GM20000 (cell line): ENCODE measurements around the gene RBCK1.

Source experiments
- DNase-seq: peaks from one replicate; pipeline ENCODE4 v3.0.0; 2012; ENCODE audit warnings: low spot score
- TF ChIP-seq, protein P1 (sequence below): IDR thresholded peaks from 2 replicates; pipeline ENCODE4 v1.5.1; 2012; ENCODE audit warnings: mild to moderate bottlenecking, control low read depth; ENCODE audit errors: extremely low read depth, missing control alignments

The RBCK1 gene

DNA sequence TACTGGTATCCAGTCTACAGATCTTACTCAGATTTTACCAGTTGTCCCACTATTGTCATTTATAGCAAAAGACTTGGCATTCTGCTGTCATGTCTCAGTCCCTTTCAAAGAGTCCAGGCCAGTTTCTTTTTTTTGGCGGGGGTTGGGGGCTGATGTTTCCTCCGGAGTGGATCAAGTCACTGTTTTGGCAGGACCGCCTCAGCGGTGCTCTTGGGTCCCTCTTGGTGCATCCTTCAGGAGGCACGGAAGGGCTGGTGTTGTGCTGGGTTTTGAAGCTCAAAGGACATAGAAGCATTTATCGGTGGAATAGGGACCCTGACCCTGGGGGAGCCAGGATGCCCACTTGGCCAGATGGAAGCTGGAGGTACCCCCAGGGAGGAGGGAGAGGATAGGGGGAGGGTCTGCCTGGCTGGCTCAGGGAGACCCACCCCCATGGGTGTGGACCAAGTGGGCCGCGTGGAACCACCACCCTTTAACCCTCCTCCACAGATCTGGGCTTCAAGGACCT, 10.8 kb downstream of the RBCK1 start:
- TF ChIP-seq, protein P1, sequence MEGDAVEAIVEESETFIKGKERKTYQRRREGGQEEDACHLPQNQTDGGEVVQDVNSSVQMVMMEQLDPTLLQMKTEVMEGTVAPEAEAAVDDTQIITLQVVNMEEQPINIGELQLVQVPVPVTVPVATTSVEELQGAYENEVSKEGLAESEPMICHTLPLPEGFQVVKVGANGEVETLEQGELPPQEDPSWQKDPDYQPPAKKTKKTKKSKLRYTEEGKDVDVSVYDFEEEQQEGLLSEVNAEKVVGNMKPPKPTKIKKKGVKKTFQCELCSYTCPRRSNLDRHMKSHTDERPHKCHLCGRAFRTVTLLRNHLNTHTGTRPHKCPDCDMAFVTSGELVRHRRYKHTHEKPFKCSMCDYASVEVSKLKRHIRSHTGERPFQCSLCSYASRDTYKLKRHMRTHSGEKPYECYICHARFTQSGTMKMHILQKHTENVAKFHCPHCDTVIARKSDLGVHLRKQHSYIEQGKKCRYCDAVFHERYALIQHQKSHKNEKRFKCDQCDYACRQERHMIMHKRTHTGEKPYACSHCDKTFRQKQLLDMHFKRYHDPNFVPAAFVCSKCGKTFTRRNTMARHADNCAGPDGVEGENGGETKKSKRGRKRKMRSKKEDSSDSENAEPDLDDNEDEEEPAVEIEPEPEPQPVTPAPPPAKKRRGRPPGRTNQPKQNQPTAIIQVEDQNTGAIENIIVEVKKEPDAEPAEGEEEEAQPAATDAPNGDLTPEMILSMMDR = no peak
- no peak for DNase-seq

DNA sequence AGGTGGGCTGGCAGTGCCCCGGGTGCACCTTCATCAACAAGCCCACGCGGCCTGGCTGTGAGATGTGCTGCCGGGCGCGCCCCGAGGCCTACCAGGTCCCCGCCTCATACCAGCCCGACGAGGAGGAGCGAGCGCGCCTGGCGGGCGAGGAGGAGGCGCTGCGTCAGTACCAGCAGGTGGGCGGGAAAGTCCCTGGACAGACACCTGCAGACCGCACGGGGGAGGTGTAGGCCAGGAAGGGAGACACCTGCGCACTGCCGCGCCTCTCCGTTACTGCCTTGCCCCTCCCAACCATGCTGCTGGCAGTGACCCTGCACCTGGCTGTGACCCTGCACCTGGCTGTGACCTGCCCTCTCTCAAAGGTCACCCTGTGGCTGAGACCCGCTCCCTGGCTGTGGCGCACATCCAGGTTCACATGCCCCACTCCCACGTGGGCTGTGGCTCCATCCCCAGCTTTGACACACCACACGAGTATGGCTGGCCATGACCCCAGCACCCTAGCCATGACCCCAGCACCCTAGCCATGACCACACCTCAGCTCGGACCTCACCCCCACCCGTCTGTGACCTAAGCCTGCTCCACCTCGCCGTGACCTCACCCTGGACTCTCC, 11.6 kb downstream of the RBCK1 start:
- no peak for DNase-seq

DNA sequence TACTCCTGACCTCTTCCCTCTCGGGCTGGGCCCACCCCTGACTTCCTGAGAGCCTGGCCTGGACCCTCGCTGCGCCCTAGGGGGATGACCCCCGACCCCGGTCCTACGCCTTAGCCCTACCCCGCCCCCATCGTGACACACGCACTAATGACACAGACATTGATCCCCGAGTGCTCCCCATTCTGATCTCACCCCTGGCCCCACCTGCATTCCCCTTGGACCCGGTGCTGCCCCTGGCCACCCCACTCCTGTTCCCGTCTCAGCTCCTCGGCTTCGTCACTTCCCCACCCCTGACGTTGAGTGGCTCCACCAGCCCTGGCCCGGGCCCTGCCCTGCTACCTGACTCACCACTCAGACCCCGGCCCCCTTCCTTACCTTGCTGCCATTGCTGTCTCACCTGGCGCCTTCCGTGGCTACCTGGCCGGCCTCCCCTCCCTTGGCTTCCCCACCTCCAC, 12.1 kb downstream of the RBCK1 start:
- TF ChIP-seq, protein P1 = no peak
- DNase-seq = no peak

More for the DNA sequence above, 11.6 kb downstream of the RBCK1 start:
- TF ChIP-seq, protein P1 = no peak

DNA sequence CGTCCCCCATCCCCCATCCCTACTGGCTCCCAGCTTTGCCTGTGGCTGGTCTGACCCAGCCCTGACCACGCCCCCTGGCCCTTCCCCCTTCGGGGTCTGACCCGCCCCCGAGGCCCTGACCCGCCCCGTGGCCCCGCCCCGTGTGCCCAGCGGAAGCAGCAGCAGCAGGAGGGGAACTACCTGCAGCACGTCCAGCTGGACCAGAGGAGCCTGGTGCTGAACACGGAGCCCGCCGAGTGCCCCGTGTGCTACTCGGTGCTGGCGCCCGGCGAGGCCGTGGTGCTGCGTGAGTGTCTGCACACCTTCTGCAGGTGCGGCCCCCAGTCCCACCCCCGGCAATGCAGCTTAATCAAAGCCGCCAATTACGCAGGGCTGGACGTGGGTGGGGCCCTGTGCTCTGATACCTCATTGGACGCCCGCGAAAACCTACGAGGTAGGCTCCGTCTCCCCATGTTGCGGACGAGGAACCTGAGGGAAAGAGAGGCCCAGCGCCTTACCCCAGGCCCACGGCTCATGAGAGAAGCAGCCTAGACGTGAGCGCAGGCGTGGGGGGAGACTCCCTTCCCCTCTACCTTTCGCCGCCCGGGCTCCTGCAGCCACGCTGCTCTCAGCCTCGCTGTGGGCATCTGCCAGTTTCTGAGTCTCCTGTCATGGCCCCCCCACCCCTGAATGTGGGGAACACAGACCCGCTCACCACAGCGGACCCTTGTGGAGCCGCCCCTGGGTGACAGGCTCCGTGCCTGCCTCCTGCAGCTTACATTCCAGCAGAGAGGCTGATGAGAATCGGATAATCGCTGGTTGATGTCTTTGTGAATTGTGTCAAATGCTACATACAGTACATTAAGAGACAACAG, 12.8 kb downstream of the RBCK1 start:
- TF ChIP-seq, protein P1 = no peak
- no peak for DNase-seq

DNA sequence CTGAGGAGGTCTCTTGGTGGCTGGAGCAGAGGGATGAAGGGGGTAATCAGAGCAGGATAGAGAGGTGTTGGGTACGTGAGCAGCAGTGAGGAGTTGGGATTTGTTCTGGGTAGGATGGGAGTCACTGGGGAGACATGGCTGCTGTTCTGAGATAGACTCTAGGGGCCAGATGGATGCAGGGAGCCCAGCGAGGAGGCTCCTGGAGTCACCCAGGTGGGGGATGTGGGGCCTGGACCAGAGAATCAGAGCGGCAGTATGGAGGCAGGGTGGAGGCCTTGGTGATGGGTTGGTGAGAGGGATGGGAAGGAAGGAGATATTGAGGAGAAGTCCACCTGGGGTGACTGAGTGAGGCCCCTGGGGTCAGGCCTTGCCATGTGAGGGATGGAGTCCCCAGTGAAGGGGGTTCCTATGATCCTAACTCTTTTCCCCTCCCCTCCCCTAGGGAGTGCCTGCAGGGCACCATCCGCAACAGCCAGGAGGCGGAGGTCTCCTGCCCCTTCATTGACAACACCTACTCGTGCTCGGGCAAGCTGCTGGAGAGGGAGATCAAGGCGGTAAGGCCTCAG, 13.7 kb downstream of the RBCK1 start:
- no peak for DNase-seq
- TF ChIP-seq, protein P1 = no peak

DNA sequence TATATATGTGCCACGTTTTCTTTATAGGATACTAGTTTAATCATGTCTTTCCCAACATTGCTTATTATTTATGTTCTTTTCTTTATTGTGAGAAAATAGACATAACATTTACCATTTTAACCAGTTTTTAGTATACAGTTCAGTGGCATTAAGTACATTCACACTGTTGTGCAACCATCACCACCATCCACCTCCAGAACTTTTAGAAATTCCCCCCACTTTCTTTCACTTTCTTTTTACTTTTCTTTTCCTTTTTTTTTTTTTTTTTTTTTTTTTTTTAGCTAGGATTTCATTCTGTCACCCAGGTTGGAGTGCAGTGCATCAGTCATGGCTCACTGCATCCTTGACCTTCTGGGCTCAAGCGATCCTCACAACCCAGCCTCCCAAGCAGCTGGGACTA, 18.5 kb downstream of the RBCK1 start:
- no peak for DNase-seq
- TF ChIP-seq, protein P1 = no peak

DNA sequence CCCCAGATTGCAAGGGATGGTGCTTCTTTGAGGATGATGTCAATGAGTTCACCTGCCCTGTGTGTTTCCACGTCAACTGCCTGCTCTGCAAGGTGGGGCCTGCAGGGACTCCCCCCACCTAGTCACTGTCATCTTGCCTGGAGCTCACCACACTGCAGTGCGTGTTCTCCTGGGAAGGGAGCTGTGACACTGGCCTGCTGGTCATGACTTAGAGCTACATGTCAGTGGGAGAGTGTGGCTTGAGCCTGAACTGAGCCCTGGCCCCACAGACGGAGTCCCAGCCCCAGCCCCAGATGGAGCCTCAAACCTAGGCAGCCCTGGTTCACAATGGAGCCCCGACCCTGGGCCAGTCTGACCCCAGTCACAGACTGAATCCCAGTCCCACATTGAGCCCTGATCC, 19.3 kb downstream of the RBCK1 start:
- TF ChIP-seq, protein P1 = no peak
- no peak for DNase-seq
